Ectodermal cell (in vitro differentiated cells): ENCODE measurements around the gene CMTM5.

ENCODE experiments used
- H3K27ac ChIP-seq: 2 replicates; pipeline ENCODE4 v1.7.0; 2013; ENCODE audit warnings: mild to moderate bottlenecking, low read depth, low read length; ENCODE audit not compliant: insufficient read depth, poor library complexity, severe bottlenecking
- H3K27me3 ChIP-seq: 2 replicates; pipeline ENCODE4 v1.7.0; 2013; ENCODE audit warnings: mild to moderate bottlenecking, low read length; ENCODE audit not compliant: insufficient read depth, control insufficient read depth, poor library complexity, severe bottlenecking
- H3K36me3 ChIP-seq: one replicate; pipeline ENCODE4 v1.7.0; 2013; ENCODE audit warnings: low read length; ENCODE audit not compliant: control insufficient read depth, insufficient read depth
- H3K4me1 ChIP-seq: one replicate; pipeline ENCODE4 v1.7.0; 2013; ENCODE audit warnings: low read length; ENCODE audit not compliant: control insufficient read depth, insufficient read depth
- H3K4me3 ChIP-seq: 2 replicates; pipeline ENCODE4 v1.7.0; 2013; ENCODE audit warnings: low read depth, low read length, control low read depth; ENCODE audit not compliant: insufficient read depth
- H3K9me3 ChIP-seq: 2 replicates; pipeline ENCODE4 v1.7.0; 2013; ENCODE audit warnings: mild to moderate bottlenecking, low read length, moderate library complexity; ENCODE audit not compliant: control insufficient read depth
- WGBS, 2 experiments: methylation state at CpG; one replicate each; pipeline ENCODE4 v1.1.7; 2013; ENCODE audit warnings: missing lambda C conversion rate in 2 of 2; 5-methylcytosine and 5-hydroxymethylcytosine counted together

CMTM5 gene

GRCh38 chr14:23358042-23358441 lies 18.8 kb upstream of the CMTM5 start:
- Histone ChIP-seq H3K4me3 (no peak overlapping the region), H3K36me3 (peaks cover 20% of the 10 kb centered on the region), H3K27ac (no peak overlapping the region), H3K4me1 (peaks cover 16% of the 10 kb centered on the region), H3K27me3 (no peaks in the 10 kb centered on the region), H3K9me3 (no peaks in the 10 kb centered on the region)
- 95 to 96% methylated on average over 3 of the region's 3 CpGs for WGBS, 2 experiments

GRCh38 chr14:23358553-23359166 lies 18.2 kb upstream of the CMTM5 start:
- Histone ChIP-seq H3K36me3 (peaks cover 20% of the 10 kb centered on the region), H3K4me1 (peaks cover 23% of the 10 kb centered on the region), H3K27me3 (no peaks in the 10 kb centered on the region), H3K9me3 (no peaks in the 10 kb centered on the region), H3K4me3 (no peak overlapping the region), H3K27ac (no peak overlapping the region)
- WGBS, 2 experiments: 95 to 97% methylated on average over 12 of the region's 12 CpGs

DNA sequence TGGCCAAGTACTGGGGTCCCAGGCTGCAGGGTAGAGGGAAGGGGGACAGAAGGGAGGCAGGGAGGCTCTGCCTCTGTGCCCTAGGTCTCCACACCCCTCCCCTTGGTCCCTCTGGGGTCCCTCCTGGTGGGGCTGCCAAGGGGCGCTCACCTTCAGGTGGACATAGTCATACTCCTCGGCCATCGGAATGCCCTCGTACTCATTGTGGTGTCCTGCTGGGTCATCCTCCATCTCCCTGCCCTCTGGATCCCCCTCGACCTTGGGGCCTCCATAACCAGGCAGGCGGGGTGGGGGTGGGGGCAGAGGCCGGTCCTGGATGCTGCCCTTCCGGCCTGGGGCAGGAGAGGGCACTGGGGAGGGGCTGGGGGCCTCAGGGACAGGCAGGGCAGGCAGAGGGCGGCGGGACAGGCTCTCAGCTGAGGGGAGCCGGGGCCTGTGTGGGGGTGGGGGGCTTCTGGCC lies 17.6 kb upstream of the CMTM5 start:
- no peaks in the 10 kb centered on the region for H3K9me3 ChIP-seq
- H3K27ac ChIP-seq: no peak overlapping the region
- H3K36me3 ChIP-seq: peaks cover 20% of the 10 kb centered on the region
- no peaks in the 10 kb centered on the region for H3K27me3 ChIP-seq
- peaks cover 28% of the 10 kb centered on the region for H3K4me1 ChIP-seq
- 94 to 95% methylated on average over 11 of the region's 11 CpGs for WGBS, 2 experiments
- H3K4me3 ChIP-seq: no peak overlapping the region

DNA sequence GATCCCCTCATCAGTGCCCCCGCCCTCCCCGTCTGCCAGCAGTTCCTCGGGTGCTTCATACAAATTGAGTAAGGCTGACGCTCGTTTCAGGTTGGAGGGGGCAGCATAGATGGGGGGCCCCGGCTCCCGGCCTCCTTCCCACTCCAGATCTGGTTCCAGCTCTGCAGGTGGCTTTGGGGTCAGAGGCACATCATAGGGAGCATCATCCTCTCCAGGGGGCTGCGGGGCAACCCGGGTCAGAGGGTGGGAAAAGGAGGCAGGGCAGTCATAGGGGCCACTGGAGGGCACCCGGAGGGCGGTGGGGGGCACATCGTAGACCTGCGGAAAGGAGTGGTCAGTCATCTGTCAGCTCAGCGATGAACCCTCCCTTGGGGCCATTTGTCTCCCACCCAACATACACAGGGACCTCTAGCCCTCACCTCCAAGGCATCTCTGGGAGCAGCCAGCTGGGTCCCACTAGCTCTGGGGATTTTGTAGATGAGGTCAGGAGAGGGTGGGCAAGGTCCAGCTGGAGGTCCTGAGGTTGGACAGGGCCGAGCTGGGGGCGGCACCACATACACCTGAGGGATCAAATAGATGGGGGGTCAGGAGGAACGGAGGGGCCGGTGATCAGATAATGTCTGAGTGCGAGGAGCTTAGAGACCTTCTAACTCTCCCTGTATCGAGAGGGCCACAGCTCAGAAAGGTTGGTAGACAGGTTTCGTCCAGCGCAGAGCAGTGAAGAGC lies 17.0 kb upstream of the CMTM5 start:
- Histone ChIP-seq H3K9me3 (no peaks in the 10 kb centered on the region), H3K27ac (no peak overlapping the region), H3K36me3 (peaks cover 20% of the 10 kb centered on the region), H3K27me3 (no peaks in the 10 kb centered on the region), H3K4me3 (no peak overlapping the region), H3K4me1 (peaks cover 31% of the 10 kb centered on the region)
- 96% methylated on average over 22 of the region's 22 CpGs for WGBS, 2 experiments

DNA sequence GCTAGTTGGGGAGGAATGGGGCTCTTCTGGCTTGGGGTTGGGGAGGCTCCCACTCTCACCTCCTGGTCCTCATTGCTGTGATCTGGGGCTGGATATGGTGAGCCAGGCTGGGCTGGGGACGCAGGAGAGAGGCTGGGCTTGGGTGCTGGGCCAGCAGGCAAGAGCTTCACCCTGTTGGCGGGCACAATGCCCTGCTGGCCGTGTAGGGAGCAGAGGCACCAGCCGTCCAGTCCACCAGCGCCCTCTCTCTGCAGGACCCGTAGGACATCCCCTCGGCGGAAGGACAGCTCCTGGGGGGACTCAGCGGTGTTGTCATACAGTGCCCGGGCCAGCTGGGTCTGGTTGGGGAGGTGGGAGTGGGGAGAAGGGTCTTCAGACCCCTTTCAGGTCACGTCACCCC lies 16.4 kb upstream of the CMTM5 start:
- WGBS, 2 experiments: 89 to 90% methylated on average over 11 of the region's 11 CpGs
- Histone ChIP-seq H3K36me3 (peaks cover 20% of the 10 kb centered on the region), H3K27ac (peak overlapping the region; percentile 8)

GRCh38 chr14:23361320-23361719 lies 15.5 kb upstream of the CMTM5 start:
- H3K9me3 ChIP-seq: no peaks in the 10 kb centered on the region
- H3K27me3 ChIP-seq: no peaks in the 10 kb centered on the region
- H3K4me1 ChIP-seq: peaks cover 31% of the 10 kb centered on the region
- peaks cover 20% of the 10 kb centered on the region for H3K36me3 ChIP-seq
- no peak overlapping the region for H3K4me3 ChIP-seq
- H3K27ac ChIP-seq: no peak overlapping the region

More for the DNA sequence above, 16.4 kb upstream of the CMTM5 start:
- Histone ChIP-seq H3K4me1 (peaks cover 31% of the 10 kb centered on the region), H3K4me3 (no peak overlapping the region), H3K9me3 (no peaks in the 10 kb centered on the region), H3K27me3 (no peaks in the 10 kb centered on the region)

DNA sequence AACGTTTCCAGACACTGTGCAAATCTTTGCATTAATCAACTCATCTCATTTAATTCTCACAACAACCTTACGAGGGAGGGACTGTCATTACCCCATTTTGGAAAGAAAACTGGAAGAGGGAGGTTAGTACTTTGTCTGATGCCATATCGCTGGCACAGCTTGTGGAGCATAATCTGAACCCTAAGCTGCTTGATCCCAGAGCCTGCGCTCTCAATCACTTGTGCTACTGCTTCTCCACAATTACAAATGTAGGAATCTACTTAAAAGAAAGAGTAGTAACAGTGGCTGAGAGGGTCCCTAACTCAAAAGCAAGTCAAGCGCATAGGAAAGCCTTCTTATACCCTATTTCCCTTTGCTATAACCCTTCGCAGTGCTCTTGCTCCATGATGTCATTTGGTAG lies 15.1 kb upstream of the CMTM5 start:
- H3K9me3 ChIP-seq: no peaks in the 10 kb centered on the region
- no peaks in the 10 kb centered on the region for H3K27me3 ChIP-seq
- peaks cover 33% of the 10 kb centered on the region for H3K4me1 ChIP-seq
- H3K36me3 ChIP-seq: peaks cover 20% of the 10 kb centered on the region
- 92 to 99% methylated on average over 6 of the region's 6 CpGs for WGBS, 2 experiments
- no peak overlapping the region for H3K27ac ChIP-seq
- no peak overlapping the region for H3K4me3 ChIP-seq

- Histone ChIP-seq H3K4me3 (no peak overlapping the region), H3K4me1 (peaks cover 35% of the 10 kb centered on the region), H3K27me3 (no peaks in the 10 kb centered on the region), H3K36me3 (peaks cover 18% of the 10 kb centered on the region), H3K27ac (no peak overlapping the region), H3K9me3 (no peaks in the 10 kb centered on the region)
- WGBS, 2 experiments: 86 to 91% methylated on average over 3 of the region's 3 CpGs
Measured at GRCh38 chr14:23362200-23362599, 14.6 kb upstream of the CMTM5 start.

DNA sequence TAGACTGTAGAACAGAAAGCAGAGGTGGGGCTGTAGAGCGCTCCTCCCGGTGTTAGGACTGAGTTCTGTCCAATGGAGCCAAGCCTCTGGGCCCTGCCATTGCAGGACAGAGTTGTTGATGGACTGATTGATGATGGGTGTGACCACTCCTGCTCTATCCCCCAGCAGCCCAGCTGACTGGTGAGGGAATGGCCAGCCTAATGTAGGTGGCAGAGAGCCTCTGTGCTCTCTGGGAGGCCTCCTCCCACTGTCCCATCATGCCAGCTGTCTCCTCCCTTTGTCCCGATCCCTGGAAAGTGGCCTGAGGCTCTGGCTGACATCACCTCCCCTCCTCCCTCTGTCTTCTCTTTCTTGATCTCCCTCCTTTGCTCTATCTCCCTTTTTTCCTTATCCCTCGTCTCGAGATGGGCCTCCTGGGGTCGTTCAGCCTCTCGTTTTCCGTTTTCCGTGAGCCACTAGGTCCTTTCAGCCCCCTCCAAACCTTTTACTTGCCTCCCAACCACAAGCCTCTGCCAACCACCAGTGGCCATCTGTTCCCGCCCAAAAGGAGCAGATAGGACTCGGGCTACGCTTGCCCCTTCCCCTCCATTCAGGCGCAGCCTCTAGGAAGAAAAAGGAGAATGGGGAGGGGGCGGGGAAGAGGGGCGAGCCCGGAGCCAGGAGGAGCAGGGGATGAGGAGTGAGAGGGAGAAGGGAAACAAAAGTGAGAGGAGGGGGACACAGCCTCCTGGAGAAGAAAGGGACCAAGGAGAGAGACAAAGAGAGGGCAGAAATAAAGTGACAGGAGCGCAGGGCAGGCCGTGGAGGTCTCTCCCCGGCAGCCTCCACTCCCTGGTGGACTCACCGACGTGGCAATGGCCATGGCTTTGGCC lies 12.4 kb upstream of the CMTM5 start:
- peak overlapping the region; percentile 89 for H3K27ac ChIP-seq
- H3K36me3 ChIP-seq: peaks cover 8% of the 10 kb centered on the region
- H3K27me3 ChIP-seq: no peaks in the 10 kb centered on the region
- WGBS, 2 experiments: 5% methylated on average over 21 of the region's 21 CpGs
- H3K4me3 ChIP-seq: peak overlapping the region; percentile 83
- H3K9me3 ChIP-seq: no peaks in the 10 kb centered on the region
- H3K4me1 ChIP-seq: peaks cover 35% of the 10 kb centered on the region
